ENCODE results near the gene ARSA.

- no peak for TF ChIP-seq CTCF (IDR thresholded peaks at IDR 0.05)
- no peak for TF ChIP-seq POLR2A (IDR thresholded peaks at IDR 0.05)
- no peak for TF ChIP-seq POLR2AphosphoS5 (IDR thresholded peaks at IDR 0.05)
- TF ChIP-seq EP300 (IDR thresholded peaks at IDR 0.05) = no peak
Measured at GRCh38 chr22:50597097-50597496, 30.9 kb downstream of the ARSA start.
